SK-N-SH (cell line): ENCODE measurements around the gene ARHGAP26. TPM values are rescaled to one million over a fixed set of nuclear protein-coding genes. Genes with fewer than 3 reads are reported as not detected.

Source experiments
- CTCF ChIA-PET: fragments of 300-600, 350-600 bp; formaldehyde crosslinking; extraction: SDS; loops from one replicate; lab custom pipeline; 2021; lab: Yijun Ruan, JAX
- POLR2A ChIA-PET: fragments of 350-600 bp; sonication (Branson Sonifier 250); formaldehyde crosslinking; extraction: SDS; loops from one replicate; lab custom pipeline; 2020; ENCODE audit warnings: antibody characterized with exemption, inconsistent platforms; lab: Yijun Ruan, JAX
- DNase-seq: peaks from one replicate; pipeline ENCODE4 v3.0.0; 2012
- H2AFZ ChIP-seq: fragments of 200-600 bp; sonication (generic); 2 replicates; pipeline ENCODE4 v1.8.1; 2016; ENCODE audit warnings: antibody characterized with exemption, mild to moderate bottlenecking, low read depth
- H3F3A ChIP-seq: fragments of 200-600 bp; sonication (generic); replicated peaks from 2 replicates; pipeline ENCODE3; 2016; ENCODE audit warnings: antibody characterized with exemption, mild to moderate bottlenecking; ENCODE audit not compliant: insufficient read depth
- H3K27ac ChIP-seq, 2 experiments: fragments of 200-500 bp in 1 of 2; fragments of 200-600 bp in 1 of 2; sonication (Bioruptor generic) in 1 of 2; sonication (generic), shearing (Covaris generic) in 1 of 2; 2 replicates each; pipeline versions ENCODE4 v1.5.1 to v1.6.1; 2014 to 2016; ENCODE audit warnings: low read depth in 2 of 2, inconsistent platforms in 1 of 2, low read length in 1 of 2, mild to moderate bottlenecking in 1 of 2, mixed read lengths in 1 of 2
- H3K27me3 ChIP-seq: fragments of 200-600 bp; sonication (generic), shearing (Covaris generic); 2 replicates; pipeline ENCODE4 v1.6.1; 2016; ENCODE audit warnings: mixed run types; ENCODE audit not compliant: insufficient read depth
- H3K36me3 ChIP-seq, 2 experiments: fragments of 200-500 bp in 1 of 2; fragments of 200-600 bp in 1 of 2; sonication (Bioruptor generic) in 1 of 2; sonication (generic) in 1 of 2; replicated peaks in 1 of 2; 2 replicates each; pipeline versions ENCODE3 to v1.5.1; 2014 to 2016; ENCODE audit warnings: low read length in 1 of 2, mild to moderate bottlenecking in 1 of 2; ENCODE audit not compliant: insufficient read depth in 2 of 2, control insufficient read depth in 1 of 2
- H3K4me1 ChIP-seq, 2 experiments: fragments of 200-500 bp in 1 of 2; fragments of 200-600 bp in 1 of 2; sonication (Bioruptor generic) in 1 of 2; sonication (generic), shearing (Covaris generic) in 1 of 2; 2 replicates each; pipeline versions ENCODE4 v1.5.1 to v1.6.1; 2014 to 2016; ENCODE audit warnings: low read depth in 1 of 2, low read length in 1 of 2, mixed run types in 1 of 2; ENCODE audit not compliant: insufficient read depth in 2 of 2, control insufficient read depth in 1 of 2
- H3K4me2 ChIP-seq: fragments of 200-600 bp; sonication (generic), shearing (Covaris generic); 2 replicates; pipeline ENCODE4 v1.6.1; 2017; ENCODE audit warnings: mixed run types
- H3K4me3 ChIP-seq, 2 experiments: fragments of 200-500 bp in 1 of 2; fragments of 200-600 bp in 1 of 2; sonication (Bioruptor generic) in 1 of 2; sonication (generic), shearing (Covaris generic) in 1 of 2; 2 replicates each; pipeline versions ENCODE4 v1.5.1 to v1.8.1; 2014 to 2016; ENCODE audit warnings: low read depth in 2 of 2, inconsistent platforms in 1 of 2, low read length in 1 of 2, mild to moderate bottlenecking in 1 of 2, mixed read lengths in 1 of 2, moderate library complexity in 1 of 2
- H3K79me2 ChIP-seq: fragments of 200-600 bp; sonication (generic); 2 replicates; pipeline ENCODE4 v1.8.1; 2017; ENCODE audit warnings: mild to moderate bottlenecking; ENCODE audit not compliant: insufficient read depth
- H3K9ac ChIP-seq: fragments of 200-600 bp; sonication (generic); 2 replicates; pipeline ENCODE4 v1.6.1; 2017; ENCODE audit warnings: mixed run types
- H3K9me2 ChIP-seq: fragments of 200-600 bp; sonication (generic); 2 replicates; pipeline ENCODE4 v1.6.1; 2017; ENCODE audit warnings: mixed run types
- H3K9me3 ChIP-seq: fragments of 200-600 bp; sonication (generic); 2 replicates; pipeline ENCODE4 v1.6.1; 2017; ENCODE audit warnings: mixed run types, mild to moderate bottlenecking, moderate library complexity
- H4K20me1 ChIP-seq: fragments of 200-600 bp; sonication (generic); 2 replicates; pipeline ENCODE4 v1.6.1; 2017; ENCODE audit warnings: mild to moderate bottlenecking, mixed run types; ENCODE audit not compliant: insufficient read depth
- EZH2phosphoT487 ChIP-seq: fragments of 200-600 bp; sonication (generic); IDR thresholded peaks from 2 replicates; pipeline ENCODE4 v1.6.1; 2017; ENCODE audit warnings: low read depth, mixed run types, mild to moderate bottlenecking, antibody characterized with exemption, moderate library complexity, borderline replicate concordance
- GABPA ChIP-seq: IDR thresholded peaks from 2 replicates; pipeline ENCODE4 v1.4.0; 2012; ENCODE audit warnings: low read depth, mild to moderate bottlenecking
- GATA2 ChIP-seq: sonication (generic); formaldehyde crosslinking; IDR thresholded peaks from 2 replicates; pipeline ENCODE4 v1.5.0; 2020; ENCODE audit warnings: mild to moderate bottlenecking, missing genetic modification reagents
- MXI1 ChIP-seq: IDR thresholded peaks from 2 replicates; pipeline ENCODE4 v1.6.1; 2012; ENCODE audit warnings: mild to moderate bottlenecking, low read depth, low read length, improper control_type of control experiment
- NFIC ChIP-seq: IDR thresholded peaks from 2 replicates; pipeline ENCODE4 v1.4.0; 2012; ENCODE audit warnings: borderline replicate concordance
- NRF1 ChIP-seq: IDR thresholded peaks from 2 replicates; pipeline ENCODE4 v1.6.1; 2012; ENCODE audit warnings: low read depth, mild to moderate bottlenecking, low read length
- RFX5 ChIP-seq: IDR thresholded peaks from 2 replicates; pipeline ENCODE4 v1.6.1; 2012; ENCODE audit warnings: mild to moderate bottlenecking, improper control_type of control experiment, low read length
- RXRA ChIP-seq: IDR thresholded peaks from 2 replicates; pipeline ENCODE4 v1.4.0; 2012; ENCODE audit warnings: low read depth, mild to moderate bottlenecking, borderline replicate concordance
- SMC3 ChIP-seq: IDR thresholded peaks from 2 replicates; pipeline ENCODE4 v1.6.1; 2012; ENCODE audit warnings: low read depth, low read length, improper control_type of control experiment
- TCF12 ChIP-seq: IDR thresholded peaks from 2 replicates; pipeline ENCODE4 v1.4.0; 2012
- ZBTB33 ChIP-seq: IDR thresholded peaks from 2 replicates; pipeline ENCODE4 v1.4.0; 2012; ENCODE audit warnings: low read depth, borderline replicate concordance
- WGBS: methylation state at CpG from one replicate; pipeline ENCODE4 v1.1.6; 2017; ENCODE audit warnings: low lambda C conversion rate; 5-methylcytosine and 5-hydroxymethylcytosine counted together
- polyA plus RNA-seq, 3 experiments: library from polyadenylated mRNA; depleted of rRNA; stranded (reverse); fragments of >200 nt; gene quantifications; 2 replicates each; pipeline ENCODE4 v1.2.3, GENCODE V29; 2012

Gene ARHGAP26
- polyA plus RNA-seq, 1 of the 3 experiments (the other 2 are of a cell fraction), result 6.1 TPM

- Histone ChIP-seq H3K79me2 (no peaks in the 10 kb centered on the region), H3K9ac (no peak overlapping the region), H4K20me1 (no peaks in the 10 kb centered on the region), H3K27ac (no peak overlapping the region), H3K4me3 (no peak overlapping the region), H3K9me3 (no peaks in the 10 kb centered on the region), H3K4me1 (peaks cover 0 to 20% of the 10 kb centered on the region in 2 experiments; a peak in 2 of 4 replicates), H3K9me2 (no peaks in the 10 kb centered on the region), H3K4me2 (no peak overlapping the region), H3K36me3 (peaks cover 0 to 8% of the 10 kb centered on the region in 2 experiments), H3K27me3 (no peaks in the 10 kb centered on the region), H3F3A (peaks cover 5% of the 10 kb centered on the region), H2AFZ (no peak overlapping the region)
- no peak for DNase-seq
- TF ChIP-seq SMC3 (no peak), GATA2 (CRISPR knock-in tag) (no peak), MXI1 (no peak), ZBTB33 (no peak), GABPA (no peak), RFX5 (no peak), EZH2phosphoT487 (no peak), NFIC (no peak), NRF1 (no peak), RXRA (no peak)
- ChIA-PET POLR2A (no interaction called here), CTCF (interaction anchor here (0.6 to 1.0 kb wide), 4 partner anchors 8 to 499 kb away, joined by 3 to 4 read pairs (median 4); no protein-coding TSS in a partner anchor)
- 83% methylated on average over 1 of the region's 1 CpG for WGBS
Measured at GRCh38 chr5:143212261-143212660, 442.1 kb downstream of the ARHGAP26 start.

GRCh38 chr5:143213231-143213850 lies 443.2 kb downstream of the ARHGAP26 start:
- H2AFZ ChIP-seq, result no peak overlapping the region
- peaks cover 4% of the 10 kb centered on the region for H3F3A ChIP-seq
- H3K4me2 ChIP-seq, result no peak overlapping the region
- no peak for DNase-seq
- ChIA-PET CTCF (interaction anchor here (0.9 kb wide), 1 partner anchor 11 kb away, joined by 3 read pairs; no protein-coding TSS in a partner anchor), POLR2A (no interaction called here)
- TF ChIP-seq MXI1 (no peak), TCF12 (0 out of 2 replicates have a peak, but pooled peaks have one; percentile 47)
- H3K4me3 ChIP-seq, result no peak overlapping the region
- peaks cover 0 to 25% of the 10 kb centered on the region in 2 experiments; a peak in 2 of 4 replicates for H3K4me1 ChIP-seq
- no peaks in the 10 kb centered on the region for H3K79me2 ChIP-seq
- H3K9me2 ChIP-seq, result no peaks in the 10 kb centered on the region
- H3K9ac ChIP-seq, result no peak overlapping the region
- H3K27me3 ChIP-seq, result no peaks in the 10 kb centered on the region
- no peak overlapping the region for H3K27ac ChIP-seq
- H4K20me1 ChIP-seq, result no peaks in the 10 kb centered on the region
- H3K36me3 ChIP-seq, result peaks cover 0 to 8% of the 10 kb centered on the region in 2 experiments
- WGBS, result 83% methylated on average over 5 of the region's 6 CpGs
- no peaks in the 10 kb centered on the region for H3K9me3 ChIP-seq
